GM12865 (cell line): ENCODE data around the gene ZNF189.

ENCODE experiments used
- DNase-seq: peaks from one replicate; pipeline ENCODE4 v3.0.0; 2010; ENCODE audit warnings: low read depth
- H3K4me3 ChIP-seq: 2 replicates; pipeline ENCODE4 v1.5.1; 2011; ENCODE audit warnings: mild to moderate bottlenecking, low read depth, low read length, control low read depth
- TF ChIP-seq, protein P1 (sequence below): IDR thresholded peaks from 2 replicates; pipeline ENCODE4 v1.5.1; 2011; ENCODE audit warnings: low read length, control low read depth, low read depth, inconsistent platforms; ENCODE audit not compliant: insufficient read depth; ENCODE audit errors: missing control alignments

Gene ZNF189

DNA sequence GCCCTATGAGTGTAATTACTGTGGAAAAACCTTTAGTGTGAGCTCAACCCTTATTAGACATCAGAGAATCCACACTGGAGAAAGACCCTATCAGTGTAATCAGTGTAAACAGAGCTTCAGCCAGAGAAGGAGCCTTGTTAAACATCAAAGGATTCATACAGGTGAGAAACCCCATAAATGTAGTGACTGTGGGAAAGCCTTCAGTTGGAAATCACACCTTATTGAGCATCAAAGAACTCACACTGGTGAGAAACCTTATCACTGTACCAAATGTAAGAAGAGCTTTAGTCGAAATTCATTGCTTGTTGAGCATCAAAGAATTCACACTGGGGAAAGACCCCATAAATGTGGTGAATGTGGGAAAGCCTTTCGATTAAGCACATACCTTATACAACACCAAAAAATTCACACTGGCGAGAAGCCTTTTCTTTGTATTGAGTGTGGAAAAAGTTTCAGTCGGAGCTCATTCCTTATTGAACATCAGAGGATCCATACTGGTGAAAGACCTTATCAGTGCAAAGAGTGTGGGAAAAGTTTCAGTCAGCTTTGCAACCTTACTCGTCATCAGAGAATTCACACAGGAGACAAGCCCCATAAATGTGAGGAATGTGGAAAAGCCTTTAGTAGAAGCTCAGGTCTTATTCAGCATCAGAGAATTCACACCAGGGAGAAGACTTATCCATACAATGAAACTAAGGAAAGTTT is 9.9 kb downstream of the ZNF189 start:
- no peak overlapping the region for H3K4me3 ChIP-seq
- DNase-seq: no peak

DNA sequence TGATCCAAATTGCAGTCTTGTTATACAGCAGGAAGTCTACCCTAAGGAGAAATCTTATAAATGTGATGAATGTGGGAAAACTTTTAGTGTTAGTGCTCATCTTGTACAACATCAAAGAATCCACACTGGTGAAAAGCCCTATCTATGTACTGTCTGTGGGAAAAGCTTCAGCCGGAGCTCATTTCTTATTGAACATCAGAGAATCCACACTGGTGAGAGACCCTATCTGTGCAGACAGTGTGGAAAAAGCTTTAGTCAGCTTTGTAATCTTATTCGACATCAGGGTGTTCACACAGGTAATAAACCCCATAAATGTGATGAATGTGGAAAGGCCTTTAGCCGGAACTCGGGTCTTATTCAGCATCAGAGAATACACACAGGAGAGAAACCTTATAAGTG is 10.4 kb downstream of the ZNF189 start:
- DNase-seq: no peak
- TF ChIP-seq, protein P1, sequence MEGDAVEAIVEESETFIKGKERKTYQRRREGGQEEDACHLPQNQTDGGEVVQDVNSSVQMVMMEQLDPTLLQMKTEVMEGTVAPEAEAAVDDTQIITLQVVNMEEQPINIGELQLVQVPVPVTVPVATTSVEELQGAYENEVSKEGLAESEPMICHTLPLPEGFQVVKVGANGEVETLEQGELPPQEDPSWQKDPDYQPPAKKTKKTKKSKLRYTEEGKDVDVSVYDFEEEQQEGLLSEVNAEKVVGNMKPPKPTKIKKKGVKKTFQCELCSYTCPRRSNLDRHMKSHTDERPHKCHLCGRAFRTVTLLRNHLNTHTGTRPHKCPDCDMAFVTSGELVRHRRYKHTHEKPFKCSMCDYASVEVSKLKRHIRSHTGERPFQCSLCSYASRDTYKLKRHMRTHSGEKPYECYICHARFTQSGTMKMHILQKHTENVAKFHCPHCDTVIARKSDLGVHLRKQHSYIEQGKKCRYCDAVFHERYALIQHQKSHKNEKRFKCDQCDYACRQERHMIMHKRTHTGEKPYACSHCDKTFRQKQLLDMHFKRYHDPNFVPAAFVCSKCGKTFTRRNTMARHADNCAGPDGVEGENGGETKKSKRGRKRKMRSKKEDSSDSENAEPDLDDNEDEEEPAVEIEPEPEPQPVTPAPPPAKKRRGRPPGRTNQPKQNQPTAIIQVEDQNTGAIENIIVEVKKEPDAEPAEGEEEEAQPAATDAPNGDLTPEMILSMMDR: no peak
- no peak overlapping the region for H3K4me3 ChIP-seq

More for the DNA sequence above, 9.9 kb downstream of the ZNF189 start:
- TF ChIP-seq, protein P1: no peak

DNA sequence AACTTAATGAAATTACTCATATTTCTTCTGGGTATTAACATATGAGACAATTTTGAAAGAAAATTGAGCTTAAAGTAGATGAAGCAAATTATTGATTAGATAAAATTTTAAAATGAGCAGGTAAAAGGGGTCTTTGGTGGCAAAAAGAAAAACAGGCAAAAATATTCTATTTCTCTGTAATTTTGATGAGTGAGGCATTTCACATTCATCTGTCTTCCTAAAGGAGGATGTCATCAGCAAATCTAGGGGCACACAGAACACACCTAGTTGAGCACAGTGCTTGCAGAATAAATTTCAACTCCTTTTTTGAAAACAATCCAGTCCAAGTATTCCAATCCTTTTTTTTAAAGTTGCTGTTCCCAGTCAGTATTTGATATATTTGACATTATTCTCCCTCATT is 16.2 kb downstream of the ZNF189 start:
- no peak for DNase-seq
- no peak overlapping the region for H3K4me3 ChIP-seq
- TF ChIP-seq, protein P1: no peak

DNA sequence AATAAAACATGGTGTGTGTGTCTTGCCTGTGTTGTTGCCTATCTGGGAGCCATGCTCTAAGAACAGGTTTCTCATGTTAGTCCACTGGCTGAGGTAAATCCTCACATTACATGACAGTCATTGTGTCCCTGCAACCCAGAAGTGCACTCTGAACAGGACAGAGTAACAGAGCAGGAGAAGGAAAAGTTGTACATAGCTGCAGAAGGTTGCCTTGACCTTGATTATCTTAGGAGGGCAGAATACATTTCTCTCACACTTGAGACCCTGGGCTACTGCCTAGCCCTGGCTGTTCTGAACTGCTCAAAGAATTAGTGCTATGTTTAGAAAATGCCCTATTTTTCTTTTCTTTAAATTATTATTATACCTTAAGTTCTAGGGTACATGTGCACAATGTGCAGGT is 16.9 kb downstream of the ZNF189 start:
- DNase-seq: no peak
- no peak overlapping the region for H3K4me3 ChIP-seq
- TF ChIP-seq, protein P1: no peak

DNA sequence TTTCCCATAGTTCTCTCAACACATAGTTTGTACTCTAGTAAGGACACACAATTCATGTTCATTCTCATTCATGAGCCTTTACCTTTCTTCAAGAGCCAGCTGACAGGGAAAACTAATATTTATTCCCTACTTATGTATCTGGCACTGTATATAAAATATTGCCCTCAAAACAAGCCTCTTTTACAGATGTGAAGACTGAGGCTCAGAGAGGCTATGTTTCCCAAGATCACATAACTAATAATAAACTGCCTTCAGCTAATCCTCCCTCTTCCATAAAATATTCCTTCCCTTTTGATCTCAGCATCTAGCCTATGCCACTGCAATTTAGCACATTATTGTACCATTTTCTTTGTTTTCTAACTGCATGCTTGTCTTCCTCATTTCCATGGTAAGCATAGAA is 18.7 kb downstream of the ZNF189 start:
- TF ChIP-seq, protein P1: no peak
- H3K4me3 ChIP-seq: no peak overlapping the region
- DNase-seq: no peak

DNA sequence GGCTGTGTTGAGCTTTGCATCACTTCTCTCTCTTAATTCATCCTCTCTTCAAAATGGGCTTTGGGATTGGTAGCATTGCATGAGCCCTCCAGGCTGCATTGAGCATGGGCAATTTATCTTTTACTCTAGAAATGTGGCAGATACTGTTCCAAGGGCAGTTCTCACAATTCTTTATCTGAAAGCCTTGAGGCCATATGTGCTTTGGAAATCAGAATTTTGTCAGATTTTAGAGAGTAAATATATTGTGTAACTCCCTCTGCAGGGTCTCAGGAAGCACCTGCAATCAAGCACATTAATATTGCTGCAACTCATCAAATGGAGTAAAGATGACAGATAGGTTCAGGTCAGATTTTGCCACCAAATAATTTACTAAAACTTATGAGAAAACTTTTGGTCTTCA is 19.3 kb downstream of the ZNF189 start:
- no peak overlapping the region for H3K4me3 ChIP-seq
- no peak for DNase-seq
- TF ChIP-seq, protein P1: no peak
